Muscle layer of colon (tissue), 2 donors: ENCODE data around the gene RBMS1.

Experiments
- H3K27ac ChIP-seq: one replicate; pipeline ENCODE4 v1.7.0; 2013; ENCODE audit warnings: low read depth, mild to moderate bottlenecking, low read length, moderate library complexity
- H3K27me3 ChIP-seq, 2 donors: one replicate each; pipeline ENCODE4 v1.7.0; 2013; ENCODE audit warnings: low read length in 2 of 2, mild to moderate bottlenecking in 2 of 2; ENCODE audit not compliant: insufficient read depth in 2 of 2, control insufficient read depth in 1 of 2
- H3K36me3 ChIP-seq: one replicate; pipeline ENCODE4 v1.7.0; 2013; ENCODE audit warnings: mild to moderate bottlenecking, low read length; ENCODE audit not compliant: insufficient read depth
- H3K4me1 ChIP-seq: one replicate; pipeline ENCODE4 v1.7.0; 2013; ENCODE audit warnings: mild to moderate bottlenecking, low read length; ENCODE audit not compliant: insufficient read depth
- H3K4me3 ChIP-seq, 2 donors: one replicate each; pipeline ENCODE4 v1.7.0; 2013; ENCODE audit warnings: low read length in 2 of 2, low read depth in 1 of 2, mild to moderate bottlenecking in 1 of 2, moderate library complexity in 1 of 2
- H3K9ac ChIP-seq: one replicate; pipeline ENCODE4 v1.7.0; 2013; ENCODE audit warnings: low read length
- H3K9me3 ChIP-seq: one replicate; pipeline ENCODE4 v1.7.0; 2013; ENCODE audit warnings: mild to moderate bottlenecking, low read length
- donor health status: abdominal sarcoma.
- donor health status: Adenocarcinoma of cecum.

The RBMS1 gene

DNA sequence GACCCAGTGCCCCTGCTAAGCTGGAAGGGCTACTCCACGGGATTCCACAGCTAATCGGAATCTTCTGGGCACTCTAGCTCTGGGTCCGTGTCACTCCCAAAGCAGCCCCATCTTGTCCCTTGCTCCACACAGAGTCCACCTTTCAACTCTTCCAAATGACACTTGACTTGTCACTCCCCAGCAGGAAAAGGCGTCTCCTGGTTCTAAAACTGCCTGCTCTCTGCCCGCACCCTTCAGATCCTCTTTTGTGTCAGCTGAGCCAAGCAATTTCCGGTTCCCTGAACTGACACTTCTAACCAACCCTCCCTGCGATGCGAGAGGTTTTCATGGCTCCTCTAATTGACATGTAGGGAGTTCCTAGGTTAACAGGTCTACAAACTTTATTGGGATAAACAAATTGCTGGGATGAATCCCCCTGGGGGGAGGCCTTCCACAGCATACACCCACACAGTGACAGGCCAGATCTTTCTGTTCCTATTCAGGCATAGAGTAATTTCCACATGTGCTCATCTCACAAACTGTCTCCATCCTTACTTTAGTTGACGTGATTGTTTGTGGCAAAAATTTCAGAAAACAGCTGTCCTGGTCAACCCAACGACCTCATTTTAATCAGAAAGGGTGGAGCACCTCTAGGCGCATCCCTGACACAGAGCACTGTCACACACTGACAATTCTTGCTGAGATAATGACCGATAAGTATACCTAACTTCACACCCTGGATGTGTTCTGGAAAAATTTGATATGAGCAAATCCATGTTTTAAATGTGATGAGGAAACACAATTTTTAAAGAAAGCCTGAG, 104.9 kb downstream of the RBMS1 start:
- peaks cover 53% of the 10 kb centered on the region for H3K4me1 ChIP-seq
- peak overlapping the region; percentile 77 for H3K27ac ChIP-seq
- no peaks in the 10 kb centered on the region for H3K36me3 ChIP-seq
- H3K27me3 ChIP-seq, result no peaks in the 10 kb centered on the region
- H3K4me3 ChIP-seq, result peak overlapping the region in 1 of 2 donors; percentile 13
- H3K9me3 ChIP-seq, result no peaks in the 10 kb centered on the region
- H3K9ac ChIP-seq, result no peak overlapping the region

DNA sequence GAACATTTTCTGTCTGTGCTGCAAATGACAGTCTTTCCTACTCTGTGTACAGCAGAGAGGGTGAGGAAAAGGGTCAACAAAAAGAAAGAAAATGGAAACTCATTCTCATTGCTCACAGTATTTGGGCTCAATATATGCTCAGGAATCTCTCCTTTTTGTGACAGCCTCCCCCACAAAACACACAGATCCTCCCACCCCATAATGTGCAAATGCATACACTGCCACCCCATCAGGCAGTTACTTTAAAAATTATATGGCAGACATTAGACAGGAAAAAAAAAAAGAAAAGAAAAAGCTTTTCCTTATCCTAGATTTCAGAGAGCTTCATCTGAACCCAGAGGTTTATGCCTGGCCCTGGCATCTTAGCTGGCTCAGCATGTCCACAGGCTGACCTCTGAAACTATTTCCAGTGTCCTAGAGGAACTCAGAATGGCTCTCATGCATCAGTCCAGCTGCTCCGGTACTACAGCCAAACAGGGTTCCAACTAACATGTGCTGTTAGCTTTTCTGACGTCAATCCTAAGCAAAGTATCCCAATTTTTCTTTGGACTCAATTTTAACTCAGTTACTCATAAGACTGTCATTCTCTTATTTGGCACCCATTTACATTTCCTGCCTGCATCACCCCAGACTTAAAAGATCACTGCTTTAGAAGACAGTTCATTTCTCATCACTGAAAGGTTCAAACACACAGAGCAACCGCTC, 105.9 kb downstream of the RBMS1 start:
- Histone ChIP-seq H3K4me3 (peak overlapping the region in 1 of 2 donors; percentile 13), H3K27ac (peak overlapping the region; percentile 77), H3K36me3 (no peaks in the 10 kb centered on the region), H3K9me3 (no peaks in the 10 kb centered on the region), H3K9ac (no peak overlapping the region), H3K27me3 (no peaks in the 10 kb centered on the region), H3K4me1 (peaks cover 53% of the 10 kb centered on the region)

DNA sequence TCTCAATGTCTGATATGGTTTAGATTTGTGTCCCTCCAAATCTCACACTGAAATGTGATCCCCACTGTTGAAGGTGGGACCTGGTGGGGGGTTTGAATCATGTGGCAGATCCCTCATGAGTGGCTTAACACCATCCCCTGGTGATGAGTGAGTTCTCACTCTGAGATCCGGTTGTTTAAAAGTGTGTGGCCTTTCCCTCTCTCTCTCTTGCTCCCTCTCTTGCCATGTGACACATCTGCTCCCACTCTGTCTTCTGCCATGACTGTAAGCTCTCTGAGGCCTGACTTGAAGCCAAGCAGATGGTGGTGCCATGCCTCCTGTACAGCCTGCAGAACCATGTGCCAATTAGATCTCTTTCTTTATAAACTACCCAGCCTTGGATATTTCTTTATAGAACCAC, 108.8 kb downstream of the RBMS1 start:
- Histone ChIP-seq H3K27me3 (no peaks in the 10 kb centered on the region), H3K27ac (no peak overlapping the region), H3K9me3 (no peaks in the 10 kb centered on the region), H3K4me1 (peaks cover 62% of the 10 kb centered on the region), H3K36me3 (no peaks in the 10 kb centered on the region), H3K4me3 (no peak overlapping the region), H3K9ac (no peak overlapping the region)

DNA sequence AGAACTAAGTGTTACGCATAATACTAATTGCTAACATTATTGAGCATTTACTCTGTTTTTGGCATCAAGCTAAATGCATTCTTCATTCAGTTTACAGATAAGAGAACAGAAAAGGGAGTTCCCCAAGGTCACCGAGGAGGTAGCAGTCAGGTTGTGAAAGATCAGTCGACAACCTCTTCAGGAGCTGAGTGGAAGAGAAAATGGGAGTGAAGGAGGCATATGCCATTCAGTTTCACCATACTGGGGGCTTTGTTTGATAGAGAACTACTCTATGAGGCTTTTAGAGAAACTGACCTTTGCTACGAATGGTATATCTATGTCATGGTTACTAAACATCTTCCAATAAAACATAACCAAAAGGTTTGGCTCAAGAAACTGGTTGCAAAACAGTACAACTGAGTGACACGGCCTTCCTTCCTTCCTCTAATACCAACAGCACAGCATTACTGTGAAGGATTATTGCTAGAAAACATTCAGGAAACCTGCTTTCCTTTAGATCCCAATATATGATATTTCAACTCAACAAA, 112.1 kb downstream of the RBMS1 start:
- Histone ChIP-seq H3K4me3 (no peak overlapping the region), H3K36me3 (no peaks in the 10 kb centered on the region), H3K9me3 (no peaks in the 10 kb centered on the region), H3K27ac (peak overlapping the region; percentile 35), H3K9ac (no peak overlapping the region), H3K4me1 (peaks cover 59% of the 10 kb centered on the region), H3K27me3 (no peaks in the 10 kb centered on the region)

GRCh38 chr2:160380611-160381010, 113.0 kb downstream of the RBMS1 start:
- Histone ChIP-seq H3K36me3 (no peaks in the 10 kb centered on the region), H3K27ac (peak overlapping the region; percentile 35), H3K4me3 (no peak overlapping the region), H3K9me3 (no peaks in the 10 kb centered on the region), H3K4me1 (peaks cover 61% of the 10 kb centered on the region), H3K27me3 (no peaks in the 10 kb centered on the region), H3K9ac (no peak overlapping the region)

- Histone ChIP-seq H3K9ac (no peak overlapping the region), H3K4me1 (peaks cover 66% of the 10 kb centered on the region), H3K27ac (peak overlapping the region; percentile 36)
These were observed 113.5 kb downstream of the RBMS1 start for GRCh38 chr2:160380000-160380570.

DNA sequence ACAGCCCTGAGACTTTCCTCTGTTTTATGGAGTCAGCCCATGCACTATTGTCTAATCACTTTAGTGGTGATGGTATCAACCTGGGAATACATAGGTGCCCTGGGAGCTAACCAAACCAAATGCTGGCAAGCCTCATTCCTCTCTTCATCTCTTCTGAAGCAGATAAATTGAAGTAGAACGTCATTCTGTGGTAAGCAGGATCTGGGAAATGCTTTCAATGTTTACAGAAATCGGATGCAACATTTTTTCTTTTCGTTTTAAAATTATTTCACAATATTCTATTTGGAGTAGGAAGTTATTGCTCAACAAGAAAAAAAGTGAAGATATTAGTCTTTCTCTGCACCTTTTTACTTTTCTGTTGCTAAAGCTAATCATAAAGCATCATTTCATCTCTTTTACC, 114.2 kb downstream of the RBMS1 start:
- H3K9me3 ChIP-seq, result no peaks in the 10 kb centered on the region
- no peak overlapping the region for H3K4me3 ChIP-seq
- H3K27me3 ChIP-seq, result no peaks in the 10 kb centered on the region
- no peaks in the 10 kb centered on the region for H3K36me3 ChIP-seq
- no peak overlapping the region for H3K27ac ChIP-seq
- peaks cover 71% of the 10 kb centered on the region for H3K4me1 ChIP-seq
- no peak overlapping the region for H3K9ac ChIP-seq

More at GRCh38 chr2:160380000-160380570, 113.5 kb downstream of the RBMS1 start:
- Histone ChIP-seq H3K4me3 (no peak overlapping the region), H3K36me3 (no peaks in the 10 kb centered on the region), H3K9me3 (no peaks in the 10 kb centered on the region), H3K27me3 (no peaks in the 10 kb centered on the region)

- no peak overlapping the region for H3K4me3 ChIP-seq
- peak overlapping the region; percentile 42 for H3K27ac ChIP-seq
- H3K27me3 ChIP-seq, result no peaks in the 10 kb centered on the region
- H3K9ac ChIP-seq, result no peak overlapping the region
- H3K4me1 ChIP-seq, result peaks cover 91% of the 10 kb centered on the region
- no peaks in the 10 kb centered on the region for H3K9me3 ChIP-seq
- no peaks in the 10 kb centered on the region for H3K36me3 ChIP-seq
These were observed 116.2 kb downstream of the RBMS1 start for GRCh38 chr2:160377204-160377995.

GRCh38 chr2:160376576-160376975, 117.0 kb downstream of the RBMS1 start:
- H3K4me3 ChIP-seq, result no peak overlapping the region
- no peaks in the 10 kb centered on the region for H3K36me3 ChIP-seq
- H3K9me3 ChIP-seq, result no peaks in the 10 kb centered on the region
- H3K9ac ChIP-seq, result no peak overlapping the region
- peaks cover 92% of the 10 kb centered on the region for H3K4me1 ChIP-seq
- H3K27ac ChIP-seq, result no peak overlapping the region
- H3K27me3 ChIP-seq, result no peaks in the 10 kb centered on the region

DNA sequence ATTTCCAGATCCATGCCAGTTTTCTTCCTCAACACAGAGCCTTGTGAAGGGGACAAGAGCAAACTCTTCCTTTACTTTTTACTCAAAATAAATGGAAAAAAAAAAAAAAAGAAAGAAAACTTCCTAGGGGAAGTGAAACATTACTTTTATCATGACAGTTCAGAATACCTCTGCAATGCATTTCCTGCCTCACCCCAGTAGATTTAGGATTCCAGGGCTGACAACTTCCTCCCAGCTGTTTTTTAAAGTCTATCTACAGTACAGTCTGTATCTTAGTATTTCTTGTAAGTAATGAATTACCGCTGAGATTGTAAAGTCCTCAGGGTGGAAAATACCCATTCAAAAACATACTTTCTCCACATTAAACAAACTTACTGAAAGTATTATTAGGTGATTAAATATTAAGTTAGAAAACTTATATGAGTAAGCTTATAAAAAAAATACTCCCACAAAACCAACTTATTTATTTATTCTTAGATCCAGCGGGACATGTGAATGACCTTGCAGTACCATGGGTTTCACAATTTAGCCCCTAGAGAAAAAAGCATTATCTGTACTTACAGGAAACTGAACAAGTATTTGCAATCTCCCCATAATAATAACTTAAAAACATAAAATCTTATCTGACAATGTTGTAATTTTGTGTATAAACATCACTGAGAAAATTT, 117.7 kb downstream of the RBMS1 start:
- no peak overlapping the region for H3K9ac ChIP-seq
- H3K27ac ChIP-seq, result peak overlapping the region; percentile 45
- no peaks in the 10 kb centered on the region for H3K9me3 ChIP-seq
- H3K4me1 ChIP-seq, result peaks cover 92% of the 10 kb centered on the region
- no peaks in the 10 kb centered on the region for H3K27me3 ChIP-seq
- H3K4me3 ChIP-seq, result no peak overlapping the region
- no peaks in the 10 kb centered on the region for H3K36me3 ChIP-seq
